ENCODE results near the gene PRR27. TPM values are rescaled to one million over a fixed set of nuclear protein-coding genes. Genes with fewer than 3 reads are reported as not detected.

The PRR27 gene
- polyA plus RNA-seq, 1 donor from 2014 or later = not detected

DNA sequence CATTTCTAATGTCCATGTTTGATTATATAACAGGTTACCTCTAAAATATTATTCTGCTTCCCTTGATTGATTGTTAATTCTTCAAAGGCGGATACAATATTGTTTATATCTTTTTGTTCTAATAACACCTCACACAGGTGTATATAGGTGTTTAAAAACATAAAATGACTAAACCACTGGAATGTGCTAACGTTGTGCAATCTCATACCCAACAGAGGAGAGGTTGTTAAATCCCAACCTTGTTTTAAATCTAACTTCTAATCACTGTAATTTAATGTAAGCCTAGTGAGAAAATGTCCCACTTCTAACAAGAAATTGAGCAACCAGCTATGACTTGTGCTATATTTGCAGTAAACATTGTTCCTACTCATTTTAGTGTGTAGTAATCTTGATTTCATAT lies 42.8 kb downstream of the PRR27 start:
- Histone ChIP-seq H3K27ac (ENCODE audit: low read length) (no peak overlapping the region), H4K20me1 (ENCODE audit: insufficient read depth) (no peaks in the 10 kb centered on the region), H3K9me3 (ENCODE audit: low read length) (no peaks in the 10 kb centered on the region), H2AFZ (ENCODE audit: low read depth, low read length) (no peak overlapping the region), H3K9ac (ENCODE audit: low read length) (no peak overlapping the region), H3K27me3 (ENCODE audit: insufficient read depth, low read depth, low read length) (no peaks in the 10 kb centered on the region), H3K36me3 (ENCODE audit: insufficient read depth, low read length) (no peaks in the 10 kb centered on the region), H3K79me2 (replicated peaks; ENCODE audit: insufficient read depth, low read length) (no peaks in the 10 kb centered on the region), H3F3A (ENCODE audit: insufficient read depth, low read length, poor library complexity, severe bottlenecking) (no peaks in the 10 kb centered on the region), H3K4me2 (ENCODE audit: low read length) (no peak overlapping the region), H3K9me2 (ENCODE audit: insufficient read depth, low read length) (no peaks in the 10 kb centered on the region), H3K4me3 (ENCODE audit: low read length) (no peak overlapping the region)
- no peak for TF ChIP-seq TAF1 (IDR thresholded peaks at IDR 0.05; ENCODE audit: low read depth)
- no peak for TF ChIP-seq EP300 (conservative IDR thresholded peaks at IDR 0.05; ENCODE audit: poor library complexity, severe bottlenecking)
- TF ChIP-seq POLR2AphosphoS5 (IDR thresholded peaks at IDR 0.05) = no peak
- no peak for TF ChIP-seq SMC3 (conservative IDR thresholded peaks at IDR 0.05; ENCODE audit: poor library complexity)
- TF ChIP-seq RAD21 (conservative IDR thresholded peaks at IDR 0.05) = no peak
- no peak for TF ChIP-seq EZH2 (IDR thresholded peaks at IDR 0.05; ENCODE audit: borderline replicate concordance, insufficient read depth, low read length, poor library complexity, severe bottlenecking)
- TF ChIP-seq, protein P1, sequence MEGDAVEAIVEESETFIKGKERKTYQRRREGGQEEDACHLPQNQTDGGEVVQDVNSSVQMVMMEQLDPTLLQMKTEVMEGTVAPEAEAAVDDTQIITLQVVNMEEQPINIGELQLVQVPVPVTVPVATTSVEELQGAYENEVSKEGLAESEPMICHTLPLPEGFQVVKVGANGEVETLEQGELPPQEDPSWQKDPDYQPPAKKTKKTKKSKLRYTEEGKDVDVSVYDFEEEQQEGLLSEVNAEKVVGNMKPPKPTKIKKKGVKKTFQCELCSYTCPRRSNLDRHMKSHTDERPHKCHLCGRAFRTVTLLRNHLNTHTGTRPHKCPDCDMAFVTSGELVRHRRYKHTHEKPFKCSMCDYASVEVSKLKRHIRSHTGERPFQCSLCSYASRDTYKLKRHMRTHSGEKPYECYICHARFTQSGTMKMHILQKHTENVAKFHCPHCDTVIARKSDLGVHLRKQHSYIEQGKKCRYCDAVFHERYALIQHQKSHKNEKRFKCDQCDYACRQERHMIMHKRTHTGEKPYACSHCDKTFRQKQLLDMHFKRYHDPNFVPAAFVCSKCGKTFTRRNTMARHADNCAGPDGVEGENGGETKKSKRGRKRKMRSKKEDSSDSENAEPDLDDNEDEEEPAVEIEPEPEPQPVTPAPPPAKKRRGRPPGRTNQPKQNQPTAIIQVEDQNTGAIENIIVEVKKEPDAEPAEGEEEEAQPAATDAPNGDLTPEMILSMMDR (IDR thresholded peaks at IDR 0.05; ENCODE audit: poor library complexity, severe bottlenecking) = no peak
- TF ChIP-seq, protein P2, sequence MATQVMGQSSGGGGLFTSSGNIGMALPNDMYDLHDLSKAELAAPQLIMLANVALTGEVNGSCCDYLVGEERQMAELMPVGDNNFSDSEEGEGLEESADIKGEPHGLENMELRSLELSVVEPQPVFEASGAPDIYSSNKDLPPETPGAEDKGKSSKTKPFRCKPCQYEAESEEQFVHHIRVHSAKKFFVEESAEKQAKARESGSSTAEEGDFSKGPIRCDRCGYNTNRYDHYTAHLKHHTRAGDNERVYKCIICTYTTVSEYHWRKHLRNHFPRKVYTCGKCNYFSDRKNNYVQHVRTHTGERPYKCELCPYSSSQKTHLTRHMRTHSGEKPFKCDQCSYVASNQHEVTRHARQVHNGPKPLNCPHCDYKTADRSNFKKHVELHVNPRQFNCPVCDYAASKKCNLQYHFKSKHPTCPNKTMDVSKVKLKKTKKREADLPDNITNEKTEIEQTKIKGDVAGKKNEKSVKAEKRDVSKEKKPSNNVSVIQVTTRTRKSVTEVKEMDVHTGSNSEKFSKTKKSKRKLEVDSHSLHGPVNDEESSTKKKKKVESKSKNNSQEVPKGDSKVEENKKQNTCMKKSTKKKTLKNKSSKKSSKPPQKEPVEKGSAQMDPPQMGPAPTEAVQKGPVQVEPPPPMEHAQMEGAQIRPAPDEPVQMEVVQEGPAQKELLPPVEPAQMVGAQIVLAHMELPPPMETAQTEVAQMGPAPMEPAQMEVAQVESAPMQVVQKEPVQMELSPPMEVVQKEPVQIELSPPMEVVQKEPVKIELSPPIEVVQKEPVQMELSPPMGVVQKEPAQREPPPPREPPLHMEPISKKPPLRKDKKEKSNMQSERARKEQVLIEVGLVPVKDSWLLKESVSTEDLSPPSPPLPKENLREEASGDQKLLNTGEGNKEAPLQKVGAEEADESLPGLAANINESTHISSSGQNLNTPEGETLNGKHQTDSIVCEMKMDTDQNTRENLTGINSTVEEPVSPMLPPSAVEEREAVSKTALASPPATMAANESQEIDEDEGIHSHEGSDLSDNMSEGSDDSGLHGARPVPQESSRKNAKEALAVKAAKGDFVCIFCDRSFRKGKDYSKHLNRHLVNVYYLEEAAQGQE (IDR thresholded peaks at IDR 0.05; ENCODE audit: borderline replicate concordance) = no peak
- TF ChIP-seq MXI1 (conservative IDR thresholded peaks at IDR 0.05; ENCODE audit: poor library complexity, severe bottlenecking) = no peak

DNA sequence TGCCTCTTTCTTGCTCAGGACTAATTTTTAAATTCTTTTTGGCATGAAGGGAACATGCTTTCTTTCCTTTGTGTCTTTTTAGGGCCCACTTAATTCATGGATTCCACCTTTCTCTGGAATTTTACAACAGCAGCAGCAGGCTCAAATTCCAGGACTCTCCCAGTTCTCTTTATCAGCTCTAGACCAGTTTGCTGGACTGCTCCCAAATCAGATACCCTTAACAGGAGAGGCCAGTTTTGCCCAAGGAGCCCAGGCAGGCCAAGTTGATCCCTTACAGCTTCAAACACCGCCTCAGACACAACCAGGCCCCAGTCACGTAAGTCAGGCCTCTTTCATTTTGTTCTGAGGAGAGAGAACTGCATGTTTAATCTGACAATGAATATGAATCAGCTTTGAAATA lies 43.8 kb downstream of the PRR27 start:
- Histone ChIP-seq H3K9ac (ENCODE audit: low read length) (no peak overlapping the region), H2AFZ (ENCODE audit: low read depth, low read length) (no peak overlapping the region), H3K4me2 (ENCODE audit: low read length) (no peak overlapping the region), H3F3A (ENCODE audit: insufficient read depth, low read length, poor library complexity, severe bottlenecking) (no peaks in the 10 kb centered on the region), H3K9me2 (ENCODE audit: insufficient read depth, low read length) (no peaks in the 10 kb centered on the region), H3K36me3 (ENCODE audit: insufficient read depth, low read length) (no peaks in the 10 kb centered on the region), H4K20me1 (ENCODE audit: insufficient read depth) (no peaks in the 10 kb centered on the region), H3K79me2 (replicated peaks; ENCODE audit: insufficient read depth, low read length) (no peaks in the 10 kb centered on the region), H3K27me3 (ENCODE audit: insufficient read depth, low read depth, low read length) (no peaks in the 10 kb centered on the region), H3K27ac (ENCODE audit: low read length) (no peak overlapping the region), H3K4me3 (ENCODE audit: low read length) (no peak overlapping the region), H3K9me3 (ENCODE audit: low read length) (no peaks in the 10 kb centered on the region)
- TF ChIP-seq, protein P2 (IDR thresholded peaks at IDR 0.05; ENCODE audit: borderline replicate concordance) = no peak
- TF ChIP-seq, protein P1 (IDR thresholded peaks at IDR 0.05; ENCODE audit: poor library complexity, severe bottlenecking) = no peak
